Measurements from ENCODE around the gene PLCL1. TPM values are rescaled to one million over a fixed set of nuclear protein-coding genes. Genes with fewer than 3 reads are reported as not detected.
A peak's percentile ranks its signal among the peaks of the same experiment; 100 is the strongest.

Gene PLCL1
- total and polyA plus RNA-seq, 2 experiments from 2014 or later, result 0.80 to 2.3 TPM

DNA sequence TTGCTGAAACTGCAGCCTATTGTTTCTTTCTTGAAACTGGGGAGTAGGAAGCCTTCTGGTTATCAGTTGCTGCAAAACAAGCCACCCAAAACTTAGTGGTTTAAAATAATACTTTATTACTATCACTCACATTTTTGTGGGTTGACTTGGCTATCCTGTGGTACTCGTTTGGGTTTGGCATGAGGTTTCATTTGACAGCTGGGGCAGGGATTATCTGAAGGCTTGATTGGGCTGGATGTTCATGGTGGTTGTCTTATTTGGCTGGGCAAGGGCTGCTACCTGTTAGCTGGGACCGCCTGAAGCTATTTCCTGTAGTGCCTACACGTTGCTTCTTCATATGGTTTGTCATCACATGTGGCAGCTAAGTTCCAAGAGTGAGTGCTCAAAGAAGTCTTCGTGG, 122.3 kb downstream of the PLCL1 start:
- Histone ChIP-seq H3K9me3 (ENCODE audit: low read depth) (no peaks in the 10 kb centered on the region), H3K4me3 (no peak overlapping the region), H3K4me1 (ENCODE audit: insufficient read depth) (peaks cover 12% of the 10 kb centered on the region), H3K9ac (no peak overlapping the region), H3K9me2 (ENCODE audit: insufficient read depth) (no peaks in the 10 kb centered on the region), H3K27me3 (replicated peaks; ENCODE audit: insufficient read depth) (no peaks in the 10 kb centered on the region), H3K79me2 (ENCODE audit: insufficient read depth) (no peaks in the 10 kb centered on the region), H3F3A (ENCODE audit: insufficient read depth) (peaks cover 9% of the 10 kb centered on the region; the same call in 1 of the 2 replicates), H3K4me2 (ENCODE audit: unreplicated experiment) (no peak overlapping the region), H4K20me1 (ENCODE audit: insufficient read depth) (no peaks in the 10 kb centered on the region), H2AFZ (no peak overlapping the region), H3K27ac (no peak overlapping the region), H3K36me3 (ENCODE audit: low read depth) (no peaks in the 10 kb centered on the region)
- TF ChIP-seq EZH2 (IDR thresholded peaks at IDR 0.05; ENCODE audit: insufficient read depth, poor library complexity, severe bottlenecking) (no peak), EZH2phosphoT487 (IDR thresholded peaks at IDR 0.05; ENCODE audit: insufficient read depth, low read depth) (no peak)
- in situ Hi-C loops (cut with MboI), result no loop called here
- 72 to 78% methylated on average over 4 of the region's 4 CpGs for WGBS, 2 experiments (ENCODE audit: low coverage in 1 of 2, low lambda C conversion rate in 2 of 2, missing lambda C conversion rate in 2 of 2)
- no peak for DNase-seq

DNA sequence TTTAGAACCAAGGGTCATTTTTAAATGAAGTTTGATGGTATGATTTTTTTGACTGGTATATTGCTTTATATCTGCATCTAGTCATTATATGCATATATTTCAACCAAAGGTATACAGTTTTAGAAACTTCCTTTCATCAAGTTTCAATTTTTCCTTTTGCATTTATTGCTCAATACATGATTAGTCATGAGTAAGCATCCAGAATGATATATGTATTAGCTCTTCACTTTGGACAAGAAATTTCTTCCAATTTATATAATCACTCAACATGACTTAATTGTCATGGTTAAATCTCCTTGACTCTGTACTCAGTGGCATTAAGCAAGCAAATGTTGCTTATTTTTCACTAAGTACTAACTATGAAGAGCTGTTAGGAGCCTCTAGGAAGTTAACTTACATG, 123.6 kb downstream of the PLCL1 start:
- no peaks in the 10 kb centered on the region for H3K36me3 ChIP-seq (ENCODE audit: low read depth)
- H3K79me2 ChIP-seq (ENCODE audit: insufficient read depth), result no peaks in the 10 kb centered on the region
- peaks cover 16% of the 10 kb centered on the region; the same call in 1 of the 2 replicates for H3F3A ChIP-seq (ENCODE audit: insufficient read depth)
- peak overlapping the region; percentile 6 for H3K4me2 ChIP-seq (ENCODE audit: unreplicated experiment)
- TF ChIP-seq EZH2phosphoT487 (IDR thresholded peaks at IDR 0.05; ENCODE audit: insufficient read depth, low read depth) (no peak), EZH2 (IDR thresholded peaks at IDR 0.05; ENCODE audit: insufficient read depth, poor library complexity, severe bottlenecking) (no peak)
- in situ Hi-C loops (cut with MboI), result no loop called here
- H3K27ac ChIP-seq, result no peak overlapping the region
- no peaks in the 10 kb centered on the region for H3K9me2 ChIP-seq (ENCODE audit: insufficient read depth)
- peak; percentile 34 for DNase-seq
- H3K9me3 ChIP-seq (ENCODE audit: low read depth), result no peaks in the 10 kb centered on the region
- H3K27me3 ChIP-seq (replicated peaks; ENCODE audit: insufficient read depth), result no peaks in the 10 kb centered on the region
- H3K9ac ChIP-seq, result no peak overlapping the region
- no peak overlapping the region for H2AFZ ChIP-seq
- H3K4me3 ChIP-seq, result no peak overlapping the region
- H3K4me1 ChIP-seq (ENCODE audit: insufficient read depth), result peaks cover 20% of the 10 kb centered on the region
- no peaks in the 10 kb centered on the region for H4K20me1 ChIP-seq (ENCODE audit: insufficient read depth)

DNA sequence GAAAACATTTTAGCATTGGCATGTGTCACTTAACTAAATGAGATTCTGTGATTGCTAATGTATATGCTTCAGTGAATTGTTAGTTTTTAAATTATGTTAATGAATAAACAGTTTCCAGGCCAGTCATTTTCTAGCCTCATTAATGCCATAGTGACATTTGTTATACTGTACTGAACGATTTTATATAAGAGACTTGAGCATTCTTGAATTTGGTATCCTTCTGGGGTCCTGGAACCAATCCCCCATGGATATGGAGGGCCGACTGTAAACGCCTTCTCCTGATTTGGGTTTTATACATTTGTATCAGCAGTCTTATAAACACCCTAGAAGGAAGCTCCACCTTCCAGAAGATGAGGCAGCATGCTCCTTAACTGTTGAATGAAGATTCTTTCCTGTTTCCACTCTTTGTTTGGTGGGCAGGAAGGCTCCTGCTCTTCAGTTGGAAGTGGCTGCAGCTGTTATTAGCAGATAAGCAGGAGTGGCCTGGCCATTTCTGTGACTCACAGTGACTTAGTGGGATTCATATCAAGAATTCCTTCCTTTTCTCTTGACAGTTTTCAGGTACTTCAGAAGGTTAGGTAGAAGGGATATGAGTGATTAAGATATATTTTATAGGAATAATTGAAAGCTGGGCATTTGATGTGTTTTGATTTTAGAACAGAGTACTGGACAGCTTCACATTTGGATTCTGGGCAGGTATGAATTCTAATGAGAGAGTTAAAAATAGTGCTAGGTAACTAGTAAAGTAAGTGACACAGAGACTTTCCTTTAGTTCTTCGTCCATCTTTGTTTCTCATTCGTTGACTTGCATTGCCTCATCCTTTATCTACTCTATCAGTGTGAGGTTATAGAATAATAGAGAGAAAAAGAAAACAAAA, 124.9 kb downstream of the PLCL1 start:
- peaks cover 16% of the 10 kb centered on the region; the same call in 1 of the 2 replicates for H3F3A ChIP-seq (ENCODE audit: insufficient read depth)
- 97 to 98% methylated on average over 5 of the region's 5 CpGs for WGBS, 2 experiments (ENCODE audit: low coverage in 1 of 2, low lambda C conversion rate in 2 of 2, missing lambda C conversion rate in 2 of 2)
- H3K27me3 ChIP-seq (replicated peaks; ENCODE audit: insufficient read depth), result no peaks in the 10 kb centered on the region
- in situ Hi-C loops (cut with MboI), result no loop called here
- H2AFZ ChIP-seq, result no peak overlapping the region
- TF ChIP-seq EZH2phosphoT487 (IDR thresholded peaks at IDR 0.05; ENCODE audit: insufficient read depth, low read depth) (no peak), EZH2 (IDR thresholded peaks at IDR 0.05; ENCODE audit: insufficient read depth, poor library complexity, severe bottlenecking) (no peak)
- no peak overlapping the region for H3K27ac ChIP-seq
- no peaks in the 10 kb centered on the region for H3K36me3 ChIP-seq (ENCODE audit: low read depth)
- no peak overlapping the region for H3K9ac ChIP-seq
- H3K4me3 ChIP-seq, result no peak overlapping the region
- no peaks in the 10 kb centered on the region for H4K20me1 ChIP-seq (ENCODE audit: insufficient read depth)
- peaks cover 20% of the 10 kb centered on the region for H3K4me1 ChIP-seq (ENCODE audit: insufficient read depth)
- no peak overlapping the region for H3K4me2 ChIP-seq (ENCODE audit: unreplicated experiment)
- H3K9me2 ChIP-seq (ENCODE audit: insufficient read depth), result no peaks in the 10 kb centered on the region
- DNase-seq, result no peak
- no peaks in the 10 kb centered on the region for H3K9me3 ChIP-seq (ENCODE audit: low read depth)
- no peaks in the 10 kb centered on the region for H3K79me2 ChIP-seq (ENCODE audit: insufficient read depth)

DNA sequence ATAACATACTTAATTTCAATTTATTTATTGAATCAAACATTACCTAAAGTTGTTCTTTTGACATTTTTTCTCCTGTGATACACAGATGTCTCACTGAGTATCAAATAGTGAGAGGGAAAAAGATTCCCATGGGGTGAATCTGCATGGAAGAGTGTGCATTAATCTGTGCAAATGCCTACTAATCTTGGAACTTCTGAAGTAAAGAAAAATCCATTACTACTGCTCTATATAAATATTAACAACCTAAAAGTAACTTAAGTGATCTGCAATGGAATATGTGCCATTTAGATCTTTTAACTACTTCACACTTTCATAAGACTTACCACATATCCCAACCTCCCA, 125.5 kb downstream of the PLCL1 start:
- Histone ChIP-seq H3K36me3 (ENCODE audit: low read depth) (no peaks in the 10 kb centered on the region), H3K9me3 (ENCODE audit: low read depth) (no peaks in the 10 kb centered on the region), H3K4me3 (no peak overlapping the region), H3K79me2 (ENCODE audit: insufficient read depth) (no peaks in the 10 kb centered on the region), H3K27me3 (replicated peaks; ENCODE audit: insufficient read depth) (no peaks in the 10 kb centered on the region), H3K9me2 (ENCODE audit: insufficient read depth) (no peaks in the 10 kb centered on the region), H3K4me2 (ENCODE audit: unreplicated experiment) (no peak overlapping the region), H3K4me1 (ENCODE audit: insufficient read depth) (peaks cover 20% of the 10 kb centered on the region), H3K9ac (no peak overlapping the region), H2AFZ (no peak overlapping the region), H3F3A (ENCODE audit: insufficient read depth) (peaks cover 16% of the 10 kb centered on the region; the same call in 1 of the 2 replicates), H4K20me1 (ENCODE audit: insufficient read depth) (no peaks in the 10 kb centered on the region), H3K27ac (no peak overlapping the region)
- no peak for TF ChIP-seq EZH2 (IDR thresholded peaks at IDR 0.05; ENCODE audit: insufficient read depth, poor library complexity, severe bottlenecking)
- TF ChIP-seq EZH2phosphoT487 (IDR thresholded peaks at IDR 0.05; ENCODE audit: insufficient read depth, low read depth), result no peak
- no peak for DNase-seq
- in situ Hi-C loops (cut with MboI), result no loop called here

Data from GM23248 (cell line).